MM.1S (cell line): ENCODE data around the gene KREMEN2.

Experiments
- DNase-seq: peaks from one replicate; pipeline ENCODE4 v3.0.0-alpha.2; 2015
- H2AFZ ChIP-seq: fragments of 300-600 bp; sonication (generic); 2 replicates; pipeline ENCODE4 v1.6.0; 2016; ENCODE audit warnings: antibody characterized with exemption, low read length
- H3F3A ChIP-seq: fragments of 300-600 bp; sonication (generic); 2 replicates; pipeline ENCODE4 v1.6.1; 2016; ENCODE audit warnings: mild to moderate bottlenecking, antibody characterized with exemption, low read length, moderate library complexity, mixed read lengths; ENCODE audit not compliant: insufficient read depth
- H3K27ac ChIP-seq: fragments of 300-600 bp; sonication (generic); 2 replicates; pipeline ENCODE4 v1.5.1; 2016; ENCODE audit warnings: mild to moderate bottlenecking, low read length
- H3K27me3 ChIP-seq: fragments of 300-600 bp; sonication (generic); replicated peaks from 2 replicates; pipeline ENCODE4 v1.6.0; 2016; ENCODE audit warnings: low read length; ENCODE audit not compliant: insufficient read depth
- H3K36me3 ChIP-seq: fragments of 300-600 bp; sonication (generic); replicated peaks from 2 replicates; pipeline ENCODE4 v1.6.1; 2016; ENCODE audit warnings: mild to moderate bottlenecking, low read length, mixed read lengths; ENCODE audit not compliant: insufficient read depth
- H3K4me1 ChIP-seq: fragments of 300-600 bp; sonication (generic); 2 replicates; pipeline ENCODE4 v1.6.1; 2016; ENCODE audit warnings: low read length, mixed read lengths
- H3K4me2 ChIP-seq: fragments of 300-600 bp; sonication (generic); 2 replicates; pipeline ENCODE4 v1.6.0; 2016; ENCODE audit warnings: low read depth, low read length
- H3K4me3 ChIP-seq: fragments of 300-600 bp; sonication (generic); 2 replicates; pipeline ENCODE4 v1.5.1; 2016; ENCODE audit warnings: low read length, mixed read lengths
- H3K79me2 ChIP-seq: fragments of 300-600 bp; sonication (generic); 2 replicates; pipeline ENCODE4 v1.6.1; 2016; ENCODE audit warnings: mixed run types, low read length, mixed read lengths
- H3K9ac ChIP-seq: fragments of 300-600 bp; sonication (generic); 2 replicates; pipeline ENCODE4 v1.6.1; 2016; ENCODE audit warnings: low read length, mixed read lengths
- H3K9me2 ChIP-seq: fragments of 300-600 bp; sonication (generic); replicated peaks from 2 replicates; pipeline ENCODE4 v1.6.1; 2016; ENCODE audit warnings: mild to moderate bottlenecking, low read length, mixed read lengths; ENCODE audit not compliant: insufficient read depth
- H3K9me3 ChIP-seq: fragments of 300-600 bp; sonication (generic); replicated peaks from 2 replicates; pipeline ENCODE4 v1.6.1; 2016; ENCODE audit warnings: mild to moderate bottlenecking, low read length, mixed read lengths; ENCODE audit not compliant: insufficient read depth
- H4K20me1 ChIP-seq: fragments of 300-600 bp; sonication (generic); 2 replicates; pipeline ENCODE4 v1.6.1; 2016; ENCODE audit warnings: mild to moderate bottlenecking, low read length, moderate library complexity, mixed read lengths; ENCODE audit not compliant: insufficient read depth
- EZH2 ChIP-seq: fragments of 300-600 bp; sonication (generic); optimal IDR thresholded peaks from 2 replicates; pipeline ENCODE3; 2017; ENCODE audit warnings: low read depth, mild to moderate bottlenecking, antibody characterized with exemption, low read length, mixed read lengths
- EZH2phosphoT487 ChIP-seq: fragments of 300-600 bp; sonication (generic); IDR thresholded peaks from 2 replicates; pipeline ENCODE4 v1.6.1; 2018; ENCODE audit warnings: antibody characterized with exemption, low read length
- TF ChIP-seq, protein P1 (sequence below): fragments of 300-600 bp; sonication (generic); IDR thresholded peaks from 2 replicates; pipeline ENCODE4 v1.5.1; 2016; ENCODE audit warnings: antibody characterized with exemption, low read length, mixed read lengths

The KREMEN2 gene

DNA sequence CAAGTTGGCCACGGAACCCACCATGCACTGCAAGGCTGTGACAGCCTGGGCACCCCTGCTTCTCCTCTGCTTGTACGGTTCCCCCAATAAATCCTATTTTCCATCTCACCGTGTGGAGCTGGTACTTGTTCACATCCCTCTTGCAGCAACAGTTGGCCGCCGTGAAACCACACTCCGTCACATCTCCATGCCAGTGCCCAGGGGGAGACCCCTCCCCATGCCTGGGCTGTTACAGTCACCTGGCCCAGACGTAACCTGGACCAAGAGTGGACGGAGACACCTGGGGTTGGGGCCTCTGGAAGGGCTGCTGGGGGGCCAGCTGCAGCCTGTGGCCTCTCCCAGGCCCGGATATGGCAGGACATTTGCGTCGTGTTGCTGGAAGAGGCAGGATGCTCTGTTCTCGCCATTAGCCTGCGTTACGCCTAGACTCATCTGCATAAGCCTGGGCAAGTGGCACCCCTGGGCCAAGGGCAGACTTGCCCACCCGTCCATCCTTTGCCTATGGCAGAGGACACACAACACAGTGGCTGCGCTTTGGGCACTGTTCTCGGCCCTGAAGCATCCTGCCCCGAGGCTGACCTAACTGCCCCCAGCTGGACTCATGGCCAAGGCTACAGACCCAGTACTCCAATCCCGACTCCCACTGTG, 14.2 kb upstream of the KREMEN2 start:
- TF ChIP-seq EZH2phosphoT487: no peak
- TF ChIP-seq EZH2: no peak
- TF ChIP-seq, protein P1, sequence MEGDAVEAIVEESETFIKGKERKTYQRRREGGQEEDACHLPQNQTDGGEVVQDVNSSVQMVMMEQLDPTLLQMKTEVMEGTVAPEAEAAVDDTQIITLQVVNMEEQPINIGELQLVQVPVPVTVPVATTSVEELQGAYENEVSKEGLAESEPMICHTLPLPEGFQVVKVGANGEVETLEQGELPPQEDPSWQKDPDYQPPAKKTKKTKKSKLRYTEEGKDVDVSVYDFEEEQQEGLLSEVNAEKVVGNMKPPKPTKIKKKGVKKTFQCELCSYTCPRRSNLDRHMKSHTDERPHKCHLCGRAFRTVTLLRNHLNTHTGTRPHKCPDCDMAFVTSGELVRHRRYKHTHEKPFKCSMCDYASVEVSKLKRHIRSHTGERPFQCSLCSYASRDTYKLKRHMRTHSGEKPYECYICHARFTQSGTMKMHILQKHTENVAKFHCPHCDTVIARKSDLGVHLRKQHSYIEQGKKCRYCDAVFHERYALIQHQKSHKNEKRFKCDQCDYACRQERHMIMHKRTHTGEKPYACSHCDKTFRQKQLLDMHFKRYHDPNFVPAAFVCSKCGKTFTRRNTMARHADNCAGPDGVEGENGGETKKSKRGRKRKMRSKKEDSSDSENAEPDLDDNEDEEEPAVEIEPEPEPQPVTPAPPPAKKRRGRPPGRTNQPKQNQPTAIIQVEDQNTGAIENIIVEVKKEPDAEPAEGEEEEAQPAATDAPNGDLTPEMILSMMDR: no peak
- H3K4me1 ChIP-seq: peaks cover 22% of the 10 kb centered on the region

DNA sequence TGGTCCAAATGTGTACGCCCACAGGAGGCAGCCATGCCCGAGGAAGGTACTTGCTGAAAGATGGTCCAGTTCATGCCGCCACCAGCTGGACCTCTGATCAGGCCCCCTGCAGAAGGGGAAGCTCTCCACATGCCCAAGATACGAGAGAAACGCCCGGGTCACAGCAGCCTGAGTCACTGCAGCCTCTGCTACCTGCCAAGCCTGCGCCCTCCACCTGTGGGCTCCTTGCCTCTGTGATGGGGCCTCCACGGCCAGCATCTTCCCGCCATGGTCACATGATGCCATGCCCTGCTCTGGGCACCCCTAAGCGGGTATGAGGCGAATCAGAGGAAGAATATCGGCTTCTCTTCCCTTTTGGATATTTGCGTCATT, 13.7 kb upstream of the KREMEN2 start:
- Histone ChIP-seq H2AFZ (no peak overlapping the region), H3K4me2 (no peak overlapping the region), H3K79me2 (no peaks in the 10 kb centered on the region), H3K9me2 (no peaks in the 10 kb centered on the region), H3K9ac (no peak overlapping the region), H3K27me3 (no peaks in the 10 kb centered on the region), H3K36me3 (no peaks in the 10 kb centered on the region), H3F3A (peaks cover 11% of the 10 kb centered on the region; the same call in 1 of the 2 replicates), H3K27ac (no peak overlapping the region), H4K20me1 (no peaks in the 10 kb centered on the region), H3K4me1 (peaks cover 22% of the 10 kb centered on the region), H3K9me3 (no peaks in the 10 kb centered on the region), H3K4me3 (no peak overlapping the region)
- no peak for DNase-seq
- TF ChIP-seq EZH2phosphoT487 (no peak), EZH2 (no peak)
- TF ChIP-seq, protein P1: no peak

More for the DNA sequence above, 14.2 kb upstream of the KREMEN2 start:
- no peaks in the 10 kb centered on the region for H3K9me2 ChIP-seq
- peaks cover 11% of the 10 kb centered on the region; the same call in 1 of the 2 replicates for H3F3A ChIP-seq
- no peaks in the 10 kb centered on the region for H3K36me3 ChIP-seq
- H3K4me3 ChIP-seq: no peak overlapping the region
- H3K4me2 ChIP-seq: no peak overlapping the region
- H3K79me2 ChIP-seq: no peaks in the 10 kb centered on the region
- no peaks in the 10 kb centered on the region for H4K20me1 ChIP-seq
- H2AFZ ChIP-seq: no peak overlapping the region
- no peaks in the 10 kb centered on the region for H3K9me3 ChIP-seq
- no peak overlapping the region for H3K27ac ChIP-seq
- H3K9ac ChIP-seq: no peak overlapping the region
- DNase-seq: no peak
- no peaks in the 10 kb centered on the region for H3K27me3 ChIP-seq

DNA sequence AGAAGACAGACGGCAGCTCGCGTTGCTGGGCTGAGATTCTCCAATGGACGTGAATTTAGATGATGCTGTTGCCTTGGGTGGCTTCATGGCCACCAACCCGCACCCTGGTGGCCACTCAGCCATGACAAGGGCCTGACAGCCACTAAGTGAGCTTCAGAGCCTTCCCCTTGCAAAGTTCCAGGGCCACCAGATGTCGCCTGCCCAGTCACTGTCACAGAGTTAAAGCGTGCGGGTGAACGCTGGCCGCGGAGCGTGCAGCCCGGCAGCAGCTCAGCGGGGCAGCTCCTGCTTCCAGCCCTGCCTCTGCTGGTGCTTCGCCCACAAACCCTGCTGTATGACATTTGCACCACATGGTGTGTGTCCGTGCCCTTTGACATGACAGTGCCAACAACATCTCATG, 13.3 kb upstream of the KREMEN2 start:
- Histone ChIP-seq H3K9me2 (no peaks in the 10 kb centered on the region), H2AFZ (no peak overlapping the region), H3K4me1 (peaks cover 22% of the 10 kb centered on the region), H3K79me2 (no peaks in the 10 kb centered on the region), H3K27me3 (no peaks in the 10 kb centered on the region), H3F3A (peaks cover 11% of the 10 kb centered on the region; the same call in 1 of the 2 replicates), H3K9ac (no peak overlapping the region), H3K4me3 (no peak overlapping the region), H3K4me2 (no peak overlapping the region), H4K20me1 (no peaks in the 10 kb centered on the region), H3K27ac (no peak overlapping the region), H3K36me3 (no peaks in the 10 kb centered on the region), H3K9me3 (no peaks in the 10 kb centered on the region)
- no peak for DNase-seq
- no peak for TF ChIP-seq EZH2phosphoT487
- TF ChIP-seq, protein P1: no peak
- no peak for TF ChIP-seq EZH2
